Activated naive CD4-positive, alpha-beta T cell treated with anti-CD3 and anti-CD28 coated beads for 36 hours (primary cell): ENCODE results near the gene DNAJB12. TPM values are rescaled to one million over a fixed set of nuclear protein-coding genes. Genes with fewer than 3 reads are reported as not detected.

ENCODE experiments used
- CTCF ChIA-PET: fragments of 350-600 bp; sonication (Branson Sonifier 250); formaldehyde crosslinking; loops from one replicate; lab custom pipeline; 2021; ENCODE audit warnings: antibody characterized with exemption; lab: Charles Lee
- DNase-seq: peaks from one replicate; pipeline ENCODE4 v3.0.0-alpha.2; 2020
- H3K27ac Mint-ChIP-seq: one replicate; pipeline ENCODE4 v1.8.0; 2021; ENCODE audit warnings: mild to moderate bottlenecking, mixed read lengths
- H3K27me3 Mint-ChIP-seq: one replicate; pipeline ENCODE4 v1.8.0; 2021; ENCODE audit warnings: low read depth, mixed read lengths
- H3K36me3 Mint-ChIP-seq: one replicate; pipeline ENCODE4 v1.8.0; 2021; ENCODE audit warnings: low read depth, mixed read lengths
- H3K4me1 Mint-ChIP-seq: one replicate; pipeline ENCODE4 v1.8.0; 2021; ENCODE audit warnings: low read depth, mixed read lengths
- H3K4me3 Mint-ChIP-seq: one replicate; pipeline ENCODE4 v1.8.0; 2021; ENCODE audit warnings: mild to moderate bottlenecking, moderate library complexity, mixed read lengths
- H3K9me3 Mint-ChIP-seq: one replicate; pipeline ENCODE4 v1.8.0; 2021; ENCODE audit warnings: mixed read lengths
- intact Hi-C: fragments of 100-400 bp; cut with micrococcal nuclease; formaldehyde crosslinking; loops from one replicate; pipeline ENCODE4 v1.15.1; 2023
- total RNA-seq, 2 experiments: library from RNA; stranded (reverse); gene quantifications; one replicate each; pipeline ENCODE4 v1.2.3, GENCODE V29; 2021

DNAJB12 gene
- total RNA-seq, 2 experiments from 2014 or later: 13.7 to 14.1 TPM

DNA sequence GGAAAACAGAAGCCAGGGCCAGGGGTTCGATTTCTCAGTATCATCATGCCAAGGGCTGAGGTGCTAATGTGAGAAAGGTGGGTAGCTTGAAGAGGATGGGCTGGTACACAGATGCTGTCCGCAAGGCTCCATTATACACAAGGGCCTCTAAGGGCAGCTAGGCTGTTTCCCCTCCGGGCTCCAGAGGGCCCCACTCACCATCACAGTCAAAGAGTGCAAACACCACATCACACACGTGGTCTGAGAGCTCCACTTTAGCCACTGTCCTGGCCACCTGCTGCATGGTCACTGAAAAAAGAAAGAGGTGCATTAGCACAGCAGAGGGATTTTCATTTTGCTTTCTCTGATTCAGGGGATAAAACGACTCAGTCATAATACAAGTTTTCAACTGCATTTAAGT, 20.9 kb upstream of the DNAJB12 start:
- no peak overlapping the region for H3K27ac Mint-ChIP-seq
- H3K36me3 Mint-ChIP-seq: no peaks in the 10 kb centered on the region

DNA sequence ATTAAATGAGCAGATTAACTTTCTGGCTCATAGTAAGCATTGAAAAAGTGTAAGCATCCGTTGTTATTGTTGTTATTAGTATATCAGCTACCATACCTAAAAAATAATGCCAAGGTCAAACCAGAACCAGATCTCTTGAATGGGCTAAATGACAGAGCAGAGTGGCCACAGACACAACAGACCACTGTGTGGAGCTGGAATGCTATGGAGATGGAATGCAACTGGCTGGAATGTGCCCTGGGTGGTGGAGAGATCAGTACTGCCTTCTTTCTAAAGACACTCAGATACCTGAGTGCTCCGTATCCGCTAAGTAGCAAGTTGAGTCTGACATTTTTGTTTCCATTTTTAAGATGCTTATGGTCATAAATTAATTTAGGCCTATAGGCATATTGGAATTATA, 20.5 kb upstream of the DNAJB12 start:
- Mint-ChIP-seq H3K36me3 (no peaks in the 10 kb centered on the region), H3K4me1 (peaks cover 6% of the 10 kb centered on the region), H3K27ac (no peak overlapping the region), H3K9me3 (no peaks in the 10 kb centered on the region), H3K4me3 (no peak overlapping the region), H3K27me3 (no peaks in the 10 kb centered on the region)
- intact Hi-C loops: no loop called here
- CTCF ChIA-PET: interaction anchor here (0.8 to 1.2 kb wide), 3 partner anchors 10 to 459 kb away, joined by 3 to 6 read pairs (median 3); no protein-coding TSS in a partner anchor
- DNase-seq: no peak

More for the DNA sequence above, 20.9 kb upstream of the DNAJB12 start:
- Mint-ChIP-seq H3K4me3 (no peak overlapping the region), H3K4me1 (peaks cover 2% of the 10 kb centered on the region), H3K9me3 (no peaks in the 10 kb centered on the region), H3K27me3 (no peaks in the 10 kb centered on the region)
- intact Hi-C loops: no loop called here
- no peak for DNase-seq
- CTCF ChIA-PET: interaction anchor here (0.8 to 1.2 kb wide), 3 partner anchors 10 to 459 kb away, joined by 3 to 6 read pairs (median 3); no protein-coding TSS in a partner anchor

DNA sequence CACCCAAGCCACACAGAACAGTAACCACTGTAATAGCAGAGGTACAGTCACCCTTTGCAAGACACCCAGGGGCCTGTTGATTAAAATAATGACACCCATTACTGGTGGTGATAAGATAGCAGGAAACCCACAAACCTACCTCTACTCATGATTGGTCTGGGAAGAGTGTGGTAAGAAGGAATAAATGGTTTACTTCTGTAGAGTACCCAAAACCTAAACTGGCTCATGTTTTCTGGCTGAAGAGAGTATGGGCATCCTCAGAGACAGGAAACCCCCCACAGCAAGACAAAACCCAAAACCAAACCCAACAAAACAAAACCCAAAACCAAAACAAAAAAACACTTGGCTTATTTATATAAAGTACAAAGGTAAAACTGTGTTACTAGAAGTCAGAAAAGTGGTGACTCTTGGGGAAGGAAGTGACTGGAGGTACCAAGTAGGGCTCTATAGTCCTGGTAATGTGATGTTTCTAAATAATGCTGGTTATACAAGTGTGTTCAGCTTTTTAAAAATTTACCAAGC, 15.5 kb upstream of the DNAJB12 start:
- no peaks in the 10 kb centered on the region for H3K9me3 Mint-ChIP-seq
- no peak for DNase-seq
- H3K4me3 Mint-ChIP-seq: no peak overlapping the region
- intact Hi-C loops: no loop called here
- CTCF ChIA-PET: no interaction called here
- H3K36me3 Mint-ChIP-seq: peaks cover 1% of the 10 kb centered on the region
- peaks cover 6% of the 10 kb centered on the region for H3K4me1 Mint-ChIP-seq
- H3K27ac Mint-ChIP-seq: no peak overlapping the region
- H3K27me3 Mint-ChIP-seq: no peaks in the 10 kb centered on the region

DNA sequence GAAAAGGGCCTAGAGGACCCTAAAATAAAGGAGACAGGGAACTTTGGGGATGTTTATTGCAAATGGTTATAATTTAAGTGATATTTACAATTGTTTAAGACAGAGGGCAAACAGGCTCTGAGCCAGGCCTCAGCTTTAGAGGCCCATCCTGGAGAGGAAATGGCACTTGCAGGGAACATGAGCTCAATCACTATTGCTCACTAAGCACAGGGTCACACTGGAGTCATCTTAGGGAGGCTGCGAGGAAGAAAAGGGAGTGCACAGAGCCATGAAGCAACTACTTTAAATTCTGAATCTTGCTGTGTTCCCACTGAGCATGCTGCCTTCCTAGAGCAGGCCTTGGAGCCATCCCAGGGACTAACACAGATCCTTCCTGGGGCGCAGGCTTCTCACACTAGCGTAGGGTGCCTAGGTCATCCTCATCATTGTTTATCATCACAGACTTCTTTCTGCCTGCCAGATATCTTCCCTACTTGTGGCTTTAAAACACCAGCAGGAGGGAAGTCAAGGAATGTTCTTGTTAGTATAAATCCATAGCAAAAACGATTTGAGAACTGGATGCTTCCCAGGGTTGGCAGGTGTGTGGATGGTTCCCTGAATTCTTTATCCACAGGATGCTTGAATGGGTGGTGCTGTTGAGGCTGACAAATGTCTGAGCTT, 12.7 kb upstream of the DNAJB12 start:
- CTCF ChIA-PET: no interaction called here
- Mint-ChIP-seq H3K4me3 (no peak overlapping the region), H3K27ac (peak overlapping the region; percentile 4), H3K27me3 (no peaks in the 10 kb centered on the region), H3K4me1 (peaks cover 16% of the 10 kb centered on the region), H3K9me3 (no peaks in the 10 kb centered on the region), H3K36me3 (peaks cover 1% of the 10 kb centered on the region)
- no peak for DNase-seq
- intact Hi-C loops: no loop called here

GRCh38 chr10:72365106-72365895, 10.6 kb upstream of the DNAJB12 start:
- Mint-ChIP-seq H3K27me3 (no peaks in the 10 kb centered on the region), H3K9me3 (no peaks in the 10 kb centered on the region), H3K36me3 (peaks cover 1% of the 10 kb centered on the region), H3K4me3 (no peak overlapping the region), H3K4me1 (peaks cover 12% of the 10 kb centered on the region), H3K27ac (no peak overlapping the region)
- intact Hi-C loops: no loop called here
- CTCF ChIA-PET: interaction anchor here (0.6 to 3.7 kb wide), 19 partner anchors 8 to 806 kb away, joined by 3 to 45 read pairs (median 4); no protein-coding TSS in a partner anchor
- no peak for DNase-seq

DNA sequence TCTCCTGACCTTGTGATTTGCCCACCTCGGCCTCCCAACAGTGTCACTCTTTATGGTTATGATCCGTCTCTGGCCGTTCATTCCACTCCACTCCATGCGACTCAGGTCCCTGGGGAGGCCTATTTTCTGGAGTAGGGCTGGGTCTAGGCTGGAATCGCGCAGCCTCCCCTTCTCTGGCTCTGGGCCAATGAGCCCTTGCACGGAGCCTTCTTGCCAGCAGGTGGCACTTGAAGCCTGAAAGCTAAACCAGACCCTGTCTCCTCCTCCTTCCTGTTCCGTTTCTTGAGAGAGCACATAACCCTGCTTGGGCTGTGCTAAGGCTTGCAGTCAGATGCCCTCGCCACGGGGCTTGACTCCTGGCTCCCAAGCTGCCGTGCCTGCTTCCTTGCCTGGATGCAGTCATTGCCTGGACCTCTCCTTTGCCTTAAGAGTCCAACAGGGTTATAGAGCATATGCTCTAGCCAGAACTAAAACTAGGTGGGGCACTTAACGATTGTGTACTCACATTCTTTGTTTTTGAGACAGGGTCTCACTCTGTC, 9.6 kb upstream of the DNAJB12 start:
- H3K4me3 Mint-ChIP-seq: no peak overlapping the region
- H3K27ac Mint-ChIP-seq: peak overlapping the region; percentile 74

GRCh38 chr10:72356987-72357386, 2.3 kb upstream of the DNAJB12 start:
- H3K4me3 Mint-ChIP-seq: no peak overlapping the region
- DNase-seq: no peak
- peaks cover 23% of the 10 kb centered on the region for H3K4me1 Mint-ChIP-seq
- H3K27ac Mint-ChIP-seq: no peak overlapping the region
- H3K27me3 Mint-ChIP-seq: no peaks in the 10 kb centered on the region
- H3K9me3 Mint-ChIP-seq: no peaks in the 10 kb centered on the region
- CTCF ChIA-PET: interaction anchor here (0.8 to 0.9 kb wide), 2 partner anchors 18 to 461 kb away, joined by 5 read pairs; no protein-coding TSS in a partner anchor
- H3K36me3 Mint-ChIP-seq: no peaks in the 10 kb centered on the region
- intact Hi-C loops: loop anchor here (5.0 kb wide), 1 partner anchor 810 kb away; the partner anchor contains the start of genes ECD and FAM149B1

More for the DNA sequence above, 9.6 kb upstream of the DNAJB12 start:
- CTCF ChIA-PET: interaction anchor here (0.6 to 3.7 kb wide), 19 partner anchors 9 to 807 kb away, joined by 3 to 45 read pairs (median 4); no protein-coding TSS in a partner anchor
- peak; percentile 94 for DNase-seq
- intact Hi-C loops: loop anchor here (1.0 kb wide), 6 partner anchors 204 to 795 kb away; no protein-coding TSS in a partner anchor
- Mint-ChIP-seq H3K36me3 (peaks cover 1% of the 10 kb centered on the region), H3K9me3 (no peaks in the 10 kb centered on the region), H3K4me1 (peaks cover 10% of the 10 kb centered on the region), H3K27me3 (no peaks in the 10 kb centered on the region)

GRCh38 chr10:72356115-72356514, 1.4 kb upstream of the DNAJB12 start:
- intact Hi-C loops: loop anchor here (5.0 kb wide), 1 partner anchor 811 kb away; the partner anchor contains the start of genes ECD and FAM149B1
- H3K27me3 Mint-ChIP-seq: no peaks in the 10 kb centered on the region
- CTCF ChIA-PET: interaction anchor here (0.9 kb wide), 1 partner anchor 460 kb away, joined by 5 read pairs; no protein-coding TSS in a partner anchor
- H3K4me3 Mint-ChIP-seq: no peak overlapping the region
- peaks cover 30% of the 10 kb centered on the region for H3K4me1 Mint-ChIP-seq
- no peak overlapping the region for H3K27ac Mint-ChIP-seq
- H3K36me3 Mint-ChIP-seq: no peaks in the 10 kb centered on the region
- H3K9me3 Mint-ChIP-seq: no peaks in the 10 kb centered on the region
- no peak for DNase-seq

DNA sequence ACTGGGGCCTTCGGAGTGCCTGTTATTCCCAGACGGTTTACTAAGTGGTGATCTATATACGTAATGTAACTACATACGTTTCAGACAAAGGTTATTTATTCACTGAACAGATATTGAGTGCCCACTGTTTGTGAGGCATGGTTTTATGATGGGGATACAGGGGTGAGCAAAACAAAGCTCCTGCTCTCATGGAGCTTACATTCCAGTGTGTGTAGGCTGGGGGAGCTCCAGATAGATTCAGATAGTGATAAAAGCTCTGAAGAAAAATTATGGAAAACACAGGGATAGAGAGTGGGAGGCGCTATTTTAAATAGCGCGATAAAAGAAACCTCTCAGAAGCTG, 466 bp upstream of the DNAJB12 start:
- Mint-ChIP-seq H3K4me3 (peak overlapping the region; percentile 96), H3K9me3 (no peaks in the 10 kb centered on the region), H3K36me3 (no peaks in the 10 kb centered on the region), H3K27ac (peak overlapping the region; percentile 97), H3K27me3 (no peaks in the 10 kb centered on the region), H3K4me1 (peaks cover 31% of the 10 kb centered on the region)
- intact Hi-C loops: loop anchor here (1.0 to 5.0 kb wide), 2 partner anchors 271 to 812 kb away; partner anchors contain the start of genes ECD, FAM149B1 and MICU1
- CTCF ChIA-PET: interaction anchor here (0.8 to 1.3 kb wide), 4 partner anchors 9 to 306 kb away, joined by 4 to 5 read pairs (median 4); no protein-coding TSS in a partner anchor
- no peak for DNase-seq

DNA sequence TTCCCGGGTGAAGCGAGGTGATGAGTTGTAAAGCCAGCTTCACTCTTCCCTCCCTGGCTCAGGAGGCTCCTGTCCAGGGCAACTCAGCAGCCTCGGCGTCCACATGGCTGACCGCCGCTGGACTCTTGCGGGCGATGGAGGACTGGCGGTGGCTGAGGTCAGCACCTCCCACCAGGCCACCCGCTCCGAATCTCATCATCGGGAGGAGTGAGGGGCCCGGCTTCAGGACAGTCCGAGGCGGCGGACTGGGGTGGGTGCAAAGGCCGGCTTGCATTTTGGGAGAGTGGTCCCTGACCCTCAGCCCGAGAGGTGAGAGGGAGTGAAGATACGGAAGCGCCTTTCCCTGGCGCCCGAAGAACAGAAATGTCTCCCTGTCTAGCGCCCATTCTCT, 759 bp downstream of the DNAJB12 start:
- Mint-ChIP-seq H3K4me3 (peak overlapping the region; percentile 96), H3K9me3 (no peaks in the 10 kb centered on the region), H3K27ac (peak overlapping the region; percentile 97), H3K4me1 (peaks cover 37% of the 10 kb centered on the region), H3K36me3 (peaks cover 3% of the 10 kb centered on the region), H3K27me3 (no peaks in the 10 kb centered on the region)
- intact Hi-C loops: no loop called here
- CTCF ChIA-PET: interaction anchor here (1.5 kb wide), 1 partner anchor 11 kb away, joined by 4 read pairs; no protein-coding TSS in a partner anchor
- DNase-seq: no peak

- H3K9me3 Mint-ChIP-seq: no peaks in the 10 kb centered on the region
- H3K27ac Mint-ChIP-seq: peak overlapping the region; percentile 34
- H3K27me3 Mint-ChIP-seq: no peaks in the 10 kb centered on the region
- peaks cover 7% of the 10 kb centered on the region for H3K36me3 Mint-ChIP-seq
- peaks cover 37% of the 10 kb centered on the region for H3K4me1 Mint-ChIP-seq
- peak overlapping the region; percentile 96 for H3K4me3 Mint-ChIP-seq
- CTCF ChIA-PET: interaction anchor here (1.5 to 5.6 kb wide), 2 partner anchors 10 to 16 kb away, joined by 4 to 20 read pairs; no protein-coding TSS in a partner anchor
- no peak for DNase-seq
- intact Hi-C loops: no loop called here
These were observed 1.4 kb downstream of the DNAJB12 start for GRCh38 chr10:72353028-72353964.
